ENCODE results near the gene OSCAR. TPM values are rescaled to one million over a fixed set of nuclear protein-coding genes. Genes with fewer than 3 reads are reported as not detected.

Gene OSCAR
- total RNA-seq, 1 donor from 2014 or later: 1.2 TPM

- DNase-seq (ENCODE audit: extremely low spot score in 2 of 2): no peak
- no peaks in the 10 kb centered on the region for H3K9me3 ChIP-seq
- TF ChIP-seq POLR2AphosphoS5 (IDR thresholded peaks at IDR 0.05; ENCODE audit: insufficient read depth in 1 of 2, low read depth in 1 of 2) (no peak), CTCF (IDR thresholded peaks at IDR 0.05) (no peak)
- peaks cover 0 to 95% of the 10 kb centered on the region in 2 donors for H3K36me3 ChIP-seq
- intact Hi-C loops (cut with DNase I): no loop called here
- no peak overlapping the region for H3K27ac ChIP-seq
- no peaks in the 10 kb centered on the region for H3K27me3 ChIP-seq
- no peak overlapping the region for H3K4me3 ChIP-seq
- no peaks in the 10 kb centered on the region for H3K4me1 ChIP-seq
Observed at GRCh38 chr19:54123682-54124081, 23.1 kb upstream of the OSCAR start.

GRCh38 chr19:54121259-54121658 is 20.7 kb upstream of the OSCAR start:
- Histone ChIP-seq H3K9me3 (no peaks in the 10 kb centered on the region), H3K27ac (no peak overlapping the region), H3K27me3 (no peaks in the 10 kb centered on the region), H3K4me1 (peaks cover 10% of the 10 kb centered on the region), H3K4me3 (no peak overlapping the region), H3K36me3 (peaks cover 0 to 79% of the 10 kb centered on the region in 2 donors)
- no peak for TF ChIP-seq POLR2AphosphoS5 (IDR thresholded peaks at IDR 0.05; ENCODE audit: insufficient read depth in 1 of 2, low read depth in 1 of 2)
- TF ChIP-seq CTCF (IDR thresholded peaks at IDR 0.05): no peak
- no peak for TF ChIP-seq POLR2A (IDR thresholded peaks at IDR 0.05)
- intact Hi-C loops (cut with DNase I): no loop called here
- DNase-seq (ENCODE audit: extremely low spot score in 2 of 2): no peak

GRCh38 chr19:54115109-54116063 is 14.8 kb upstream of the OSCAR start, which contains the start of the genes PRPF31 and TFPT:
TSS of gene PRPF31 (plus strand) at chr19:54115754. CDS start at chr19:54118279, 2,525 bp downstream.
TSS of gene TFPT (minus strand) at chr19:54115657. CDS start at chr19:54115269, 388 bp downstream.
- intact Hi-C loops (cut with DNase I): no loop called here
- H3K27ac ChIP-seq: peak within 1 kb of the TSS; percentile 87
- H3K4me3 ChIP-seq: peak within 1 kb of the TSS; percentile 69 to 74
- H3K27me3 ChIP-seq: no peaks in the 10 kb centered on the region
- DNase-seq (ENCODE audit: extremely low spot score in 2 of 2): peak in 1 of 2 donors; percentile 97
- peaks cover 0 to 29% of the 10 kb centered on the region in 2 donors for H3K36me3 ChIP-seq
- peaks cover 28% of the 10 kb centered on the region for H3K4me1 ChIP-seq
- H3K9me3 ChIP-seq: no peaks in the 10 kb centered on the region
- TF ChIP-seq POLR2A (IDR thresholded peaks at IDR 0.05): peak in 1 of 2 donors; percentile 25
- no peak for TF ChIP-seq CTCF (IDR thresholded peaks at IDR 0.05)
- peak; percentile 99 to 100 for TF ChIP-seq POLR2AphosphoS5 (IDR thresholded peaks at IDR 0.05; ENCODE audit: insufficient read depth in 1 of 2, low read depth in 1 of 2)

- intact Hi-C loops (cut with DNase I): no loop called here
- H3K36me3 ChIP-seq: peaks cover 0 to 28% of the 10 kb centered on the region in 2 donors
- peak overlapping the region; percentile 69 to 74 for H3K4me3 ChIP-seq
- TF ChIP-seq POLR2AphosphoS5 (IDR thresholded peaks at IDR 0.05; ENCODE audit: insufficient read depth in 1 of 2, low read depth in 1 of 2) (no peak), POLR2A (IDR thresholded peaks at IDR 0.05) (no peak), CTCF (IDR thresholded peaks at IDR 0.05) (no peak)
- no peaks in the 10 kb centered on the region for H3K27me3 ChIP-seq
- no peak for DNase-seq (ENCODE audit: extremely low spot score in 2 of 2)
- H3K9me3 ChIP-seq: no peaks in the 10 kb centered on the region
- H3K4me1 ChIP-seq: peaks cover 28% of the 10 kb centered on the region
- peak overlapping the region; percentile 87 for H3K27ac ChIP-seq
Observed at GRCh38 chr19:54114340-54115108, 13.9 kb upstream of the OSCAR start.
